Lower leg skin (tissue), 4 donors: Measurements from ENCODE around the gene KRT78. TPM values are rescaled to one million over a fixed set of nuclear protein-coding genes. Genes with fewer than 3 reads are reported as not detected.
A peak's percentile ranks its signal among the peaks of the same experiment; 100 is the strongest.

Experiments used
- DNase-seq, 2 donors: peaks; one replicate each; pipeline ENCODE4 v3.0.0-alpha.2; 2019; ENCODE audit warnings: low spot score in 2 of 2
- H3K4me3 ChIP-seq: fragments of 200-600 bp; sonication (generic); 2 replicates; pipeline ENCODE4 v1.5.1; 2017; ENCODE audit warnings: mild to moderate bottlenecking, low read depth; ENCODE audit not compliant: poor library complexity, severe bottlenecking
- POLR2A ChIP-seq, 2 donors: fragments of 450-650 bp; IDR thresholded peaks; one replicate each; pipeline ENCODE4 v1.6.1; 2016 to 2017; ENCODE audit warnings: antibody characterized with exemption in 2 of 2, mild to moderate bottlenecking in 1 of 2, moderate library complexity in 1 of 2
- WGBS, 2 donors: methylation state at CpG; one replicate each; pipeline ENCODE4 v1.1.5; 2018; 5-methylcytosine and 5-hydroxymethylcytosine counted together
- intact Hi-C: fragments of 100-400 bp; cut with DNase I; formaldehyde crosslinking; loops from one replicate; pipeline ENCODE4 v1.15.0; 2023; ENCODE audit warnings: low total_unique reads
- total RNA-seq, 4 donors: library from RNA; depleted of rRNA; stranded (reverse); fragments of >200 nt; gene quantifications; one replicate each; pipeline ENCODE4 v1.1.0, GENCODE V29; 2016
- TF ChIP-seq, protein P1 (sequence below), 3 donors: fragments of 450-650 bp; IDR thresholded peaks; one replicate each; pipeline ENCODE4 v1.5.1; 2016; ENCODE audit warnings: antibody characterized with exemption in 3 of 3, mild to moderate bottlenecking in 3 of 3, moderate library complexity in 2 of 3

KRT78 gene
- total RNA-seq, 4 donors from 2014 or later = 114 to 250 (median 183) TPM

DNA sequence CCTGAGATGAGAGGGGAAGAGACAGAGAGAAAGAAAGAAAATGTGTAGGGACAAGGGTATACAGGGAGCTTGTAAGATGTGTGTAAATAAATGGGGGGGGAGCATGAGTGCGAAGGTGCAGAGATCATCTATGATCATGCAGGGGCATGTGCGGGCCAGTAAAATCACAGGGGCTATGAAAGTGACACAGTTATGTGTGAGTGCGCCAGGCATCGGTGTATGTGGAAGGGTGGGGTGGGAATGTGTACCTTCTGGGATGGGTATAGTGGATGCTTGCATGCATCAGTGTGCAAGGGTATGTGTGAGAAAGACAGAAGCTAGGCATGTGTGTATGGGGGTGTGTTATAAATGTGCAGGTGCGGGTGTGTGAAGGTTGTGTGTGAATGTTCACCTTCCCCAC, 18.4 kb upstream of the KRT78 start:
- intact Hi-C loops = loop anchor here (5.0 to 10.0 kb wide), 2 partner anchors 182 to 290 kb away; partner anchors contain the start of gene KRT1
- 51 to 68% methylated on average over 5 of the region's 5 CpGs for WGBS, 2 donors
- H3K4me3 ChIP-seq = no peak overlapping the region
- TF ChIP-seq, protein P1, sequence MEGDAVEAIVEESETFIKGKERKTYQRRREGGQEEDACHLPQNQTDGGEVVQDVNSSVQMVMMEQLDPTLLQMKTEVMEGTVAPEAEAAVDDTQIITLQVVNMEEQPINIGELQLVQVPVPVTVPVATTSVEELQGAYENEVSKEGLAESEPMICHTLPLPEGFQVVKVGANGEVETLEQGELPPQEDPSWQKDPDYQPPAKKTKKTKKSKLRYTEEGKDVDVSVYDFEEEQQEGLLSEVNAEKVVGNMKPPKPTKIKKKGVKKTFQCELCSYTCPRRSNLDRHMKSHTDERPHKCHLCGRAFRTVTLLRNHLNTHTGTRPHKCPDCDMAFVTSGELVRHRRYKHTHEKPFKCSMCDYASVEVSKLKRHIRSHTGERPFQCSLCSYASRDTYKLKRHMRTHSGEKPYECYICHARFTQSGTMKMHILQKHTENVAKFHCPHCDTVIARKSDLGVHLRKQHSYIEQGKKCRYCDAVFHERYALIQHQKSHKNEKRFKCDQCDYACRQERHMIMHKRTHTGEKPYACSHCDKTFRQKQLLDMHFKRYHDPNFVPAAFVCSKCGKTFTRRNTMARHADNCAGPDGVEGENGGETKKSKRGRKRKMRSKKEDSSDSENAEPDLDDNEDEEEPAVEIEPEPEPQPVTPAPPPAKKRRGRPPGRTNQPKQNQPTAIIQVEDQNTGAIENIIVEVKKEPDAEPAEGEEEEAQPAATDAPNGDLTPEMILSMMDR (IDR thresholded peaks at IDR 0.05) = no peak
- no peak for TF ChIP-seq POLR2A (IDR thresholded peaks at IDR 0.05)
- DNase-seq = no peak

DNA sequence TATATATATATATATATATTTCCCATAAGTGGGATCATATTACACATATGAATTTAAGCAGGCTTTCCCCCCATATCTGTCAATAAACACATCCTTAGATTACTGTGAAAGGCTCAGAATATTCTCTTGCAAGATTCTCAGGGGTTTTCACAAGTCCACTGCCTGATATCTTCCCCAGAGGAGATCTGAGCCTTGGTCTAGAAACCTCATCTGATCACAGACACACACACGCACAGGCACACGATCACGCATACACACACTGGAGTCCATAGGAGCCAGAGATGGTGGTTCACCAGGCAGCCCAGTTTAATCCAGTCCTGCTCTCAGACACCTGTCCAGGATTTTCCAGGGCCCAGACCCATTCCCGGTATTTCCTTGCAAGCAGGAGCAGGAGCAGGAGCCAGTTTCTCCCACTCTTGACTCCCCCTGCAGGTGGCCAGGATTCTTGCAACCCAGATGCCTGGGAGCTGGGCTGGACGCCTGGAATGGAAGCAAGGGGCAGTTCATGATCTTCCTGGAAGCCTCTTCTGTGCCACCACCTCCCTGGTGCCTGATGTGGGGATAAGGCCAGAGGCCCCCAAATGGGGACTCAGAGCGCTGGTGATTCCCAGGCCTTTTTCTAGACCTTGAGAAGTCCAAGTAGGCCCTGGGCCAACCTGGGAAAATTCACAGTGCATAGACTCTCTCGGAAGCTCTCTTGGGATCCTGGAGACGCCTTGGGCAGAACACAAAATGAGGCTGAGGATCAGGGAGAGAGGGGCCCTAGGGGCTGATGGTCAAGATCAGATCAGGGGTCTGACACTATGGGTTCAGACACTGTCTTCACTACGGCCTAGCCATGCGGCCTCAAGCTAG, 16.5 kb upstream of the KRT78 start:
- DNase-seq = peak; percentile 71 to 95
- TF ChIP-seq, protein P1 (IDR thresholded peaks at IDR 0.05) = peak in 1 of 3 donors; percentile 45
- no peak for TF ChIP-seq POLR2A (IDR thresholded peaks at IDR 0.05)
- no peak overlapping the region for H3K4me3 ChIP-seq
- 48 to 55% methylated on average over 8 to 10 of the region's 10 CpGs for WGBS, 2 donors
- intact Hi-C loops = loop anchor here (5.0 to 10.0 kb wide), 2 partner anchors 181 to 288 kb away; partner anchors contain the start of gene KRT1

DNA sequence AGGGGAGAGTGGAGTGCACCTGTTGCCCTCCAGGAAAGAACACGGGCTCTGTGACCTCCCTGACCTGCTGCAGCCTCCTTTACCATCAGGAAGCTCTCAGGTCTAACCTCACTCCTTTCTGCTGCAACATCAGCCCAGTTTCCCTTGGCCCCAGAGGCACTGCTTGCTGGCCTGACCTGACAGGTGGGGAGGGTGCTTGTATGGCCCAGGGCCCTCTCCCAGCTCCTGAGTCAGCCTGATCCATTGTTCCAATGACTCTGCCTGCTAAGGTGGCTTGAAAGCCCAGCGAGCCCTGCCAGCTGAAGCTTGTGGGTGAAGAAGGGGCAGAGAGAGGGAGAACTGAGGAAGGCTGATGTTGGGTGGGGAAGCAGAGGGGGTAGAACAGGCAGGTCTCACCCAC, 13.2 kb upstream of the KRT78 start:
- intact Hi-C loops = loop anchor here (10.0 kb wide), 1 partner anchor 177 kb away; the partner anchor contains the start of gene KRT1
- WGBS, 2 donors = 32 to 43% methylated on average over 2 of the region's 2 CpGs
- no peak for DNase-seq
- TF ChIP-seq, protein P1 (IDR thresholded peaks at IDR 0.05) = no peak
- TF ChIP-seq POLR2A (IDR thresholded peaks at IDR 0.05) = no peak
- H3K4me3 ChIP-seq = no peak overlapping the region

DNA sequence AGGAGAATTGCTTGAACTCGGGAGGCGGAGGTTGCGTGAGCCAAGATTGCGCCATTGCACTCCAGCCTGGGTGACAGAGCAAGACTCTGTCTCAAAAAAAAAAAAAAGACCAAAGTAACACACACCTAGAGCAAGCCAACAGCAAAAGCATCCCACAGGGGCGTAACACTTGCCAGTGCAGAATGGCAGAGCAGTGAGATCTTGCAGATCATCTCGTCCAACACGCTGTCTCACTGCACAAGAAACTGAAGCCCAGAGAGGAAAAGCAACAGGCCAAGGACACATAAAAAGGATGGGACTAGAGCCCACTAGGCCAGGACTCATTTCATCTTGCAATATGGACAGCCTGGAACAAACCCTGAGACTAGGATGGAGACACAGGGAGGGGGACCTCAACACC, 12.7 kb upstream of the KRT78 start:
- intact Hi-C loops = loop anchor here (10.0 kb wide), 1 partner anchor 177 kb away; the partner anchor contains the start of gene KRT1
- 68 to 73% methylated on average over 7 of the region's 7 CpGs for WGBS, 2 donors

DNA sequence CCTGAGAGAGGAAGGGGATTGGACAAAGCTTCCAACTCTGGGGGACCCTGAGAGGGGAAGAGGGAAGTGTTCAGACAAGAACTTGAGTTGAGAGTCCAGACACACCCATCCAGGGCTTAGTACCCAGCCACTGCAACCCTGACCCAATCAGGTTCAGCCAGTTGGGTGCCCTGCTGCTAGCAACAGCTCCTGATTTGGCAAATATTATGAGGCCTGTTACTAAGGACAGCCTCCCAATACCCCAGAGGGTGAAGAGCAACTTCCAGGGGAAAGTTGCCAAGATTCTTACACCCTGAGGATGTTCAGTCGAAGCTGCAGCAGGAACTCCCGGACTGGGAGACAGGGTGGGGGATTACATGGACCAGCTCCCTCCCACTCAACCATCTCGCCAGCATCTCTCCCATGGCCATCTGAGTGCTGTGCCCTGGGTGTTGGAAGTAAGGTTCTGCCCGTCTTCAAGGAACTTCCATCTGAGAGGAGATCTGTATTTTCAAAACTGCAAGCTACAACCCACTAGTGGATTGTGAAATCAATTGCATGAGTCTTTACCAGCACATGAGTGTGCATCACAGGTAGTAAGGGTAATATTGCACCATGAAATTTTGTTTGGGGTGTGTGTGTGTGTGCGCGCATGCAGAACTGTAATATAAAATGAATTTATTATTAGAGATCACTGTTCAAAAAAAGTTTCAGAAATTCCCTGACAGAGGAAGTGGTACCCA, 11.5 kb upstream of the KRT78 start:
- WGBS, 2 donors = 30 to 58% methylated on average over 6 of the region's 6 CpGs
- TF ChIP-seq, protein P1 (IDR thresholded peaks at IDR 0.05) = no peak
- TF ChIP-seq POLR2A (IDR thresholded peaks at IDR 0.05) = no peak
- H3K4me3 ChIP-seq = no peak overlapping the region
- intact Hi-C loops = loop anchor here (10.0 kb wide), 1 partner anchor 175 kb away; the partner anchor contains the start of gene KRT1
- peak in 1 of 2 donors; percentile 50 for DNase-seq

More for the DNA sequence above, 12.7 kb upstream of the KRT78 start:
- DNase-seq = no peak
- TF ChIP-seq, protein P1 (IDR thresholded peaks at IDR 0.05) = no peak
- TF ChIP-seq POLR2A (IDR thresholded peaks at IDR 0.05) = no peak
- no peak overlapping the region for H3K4me3 ChIP-seq
